ENCODE data around the gene DOCK10. TPM values are rescaled to one million over a fixed set of nuclear protein-coding genes. Genes with fewer than 3 reads are reported as not detected.

Gene DOCK10
- total RNA-seq, 1 experiment from 2014 or later, result 2.9 TPM

DNA sequence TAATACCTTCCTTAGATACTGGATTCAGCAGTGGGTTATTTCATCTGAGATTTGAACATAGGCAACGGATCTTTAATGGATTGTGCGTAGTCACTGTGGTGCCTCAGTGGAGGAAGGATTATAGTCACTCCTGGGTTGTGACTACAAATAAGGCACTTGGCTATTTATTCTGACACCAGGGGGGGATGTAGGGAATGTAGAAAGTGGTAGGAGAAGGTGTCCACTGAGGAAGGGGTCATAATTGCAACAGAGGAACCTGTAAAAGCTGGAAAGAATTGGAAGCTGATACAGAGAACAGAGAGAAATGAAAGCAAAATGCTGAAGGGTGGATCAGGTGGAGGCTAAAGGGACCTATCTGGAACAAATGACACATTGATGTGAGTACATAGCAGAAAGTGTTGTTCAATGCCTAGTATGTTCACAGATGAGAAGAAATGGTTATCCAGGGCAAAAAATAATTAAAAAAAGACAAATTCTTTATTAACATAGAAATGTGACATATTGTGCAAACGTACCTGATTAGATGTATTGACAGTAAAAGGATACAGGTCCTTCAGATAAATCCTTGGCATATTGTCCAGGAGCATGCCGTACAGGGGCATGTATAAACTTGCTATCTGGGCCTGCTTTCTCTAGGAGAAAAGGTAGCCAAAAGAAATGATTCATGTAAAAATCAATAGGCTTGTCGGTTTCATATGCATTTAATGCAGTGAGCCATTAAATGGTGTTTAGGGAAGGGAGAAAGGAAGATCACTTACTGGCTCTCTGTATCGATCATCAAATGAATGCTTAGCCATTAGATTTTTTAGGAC is 234.9 kb downstream of the DOCK10 start (continued):
- TF ChIP-seq, protein P1, sequence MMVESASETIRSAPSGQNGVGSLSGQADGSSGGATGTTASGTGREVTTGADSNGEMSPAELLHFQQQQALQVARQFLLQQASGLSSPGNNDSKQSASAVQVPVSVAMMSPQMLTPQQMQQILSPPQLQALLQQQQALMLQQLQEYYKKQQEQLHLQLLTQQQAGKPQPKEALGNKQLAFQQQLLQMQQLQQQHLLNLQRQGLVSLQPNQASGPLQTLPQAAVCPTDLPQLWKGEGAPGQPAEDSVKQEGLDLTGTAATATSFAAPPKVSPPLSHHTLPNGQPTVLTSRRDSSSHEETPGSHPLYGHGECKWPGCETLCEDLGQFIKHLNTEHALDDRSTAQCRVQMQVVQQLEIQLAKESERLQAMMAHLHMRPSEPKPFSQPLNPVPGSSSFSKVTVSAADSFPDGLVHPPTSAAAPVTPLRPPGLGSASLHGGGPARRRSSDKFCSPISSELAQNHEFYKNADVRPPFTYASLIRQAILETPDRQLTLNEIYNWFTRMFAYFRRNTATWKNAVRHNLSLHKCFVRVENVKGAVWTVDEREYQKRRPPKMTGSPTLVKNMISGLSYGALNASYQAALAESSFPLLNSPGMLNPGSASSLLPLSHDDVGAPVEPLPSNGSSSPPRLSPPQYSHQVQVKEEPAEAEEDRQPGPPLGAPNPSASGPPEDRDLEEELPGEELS (CRISPR knock-in tag; IDR thresholded peaks at IDR 0.05), result no peak

- ATAC-seq (no peak), DNase-seq (ENCODE audit: low spot score) (no peak)
- ChIA-PET POLR2A (no interaction called here), CTCF (interaction anchor here (0.6 kb wide), 1 partner anchor 154 kb away, joined by 4 read pairs; no protein-coding TSS in a partner anchor)
- Mint-ChIP-seq H3K36me3 (no peaks in the 10 kb centered on the region), H3K9me3 (no peaks in the 10 kb centered on the region), H3K4me3 (no peak overlapping the region), H3K27ac (no peak overlapping the region), H3K27me3 (ENCODE audit: low read depth) (no peaks in the 10 kb centered on the region), H3K4me1 (peaks cover 6% of the 10 kb centered on the region; the same call in 1 of the 2 replicates)
- TF ChIP-seq IRF2 (CRISPR knock-in tag; IDR thresholded peaks at IDR 0.05; ENCODE audit: borderline replicate concordance, low read depth), result no peak
- TF ChIP-seq, protein P2, sequence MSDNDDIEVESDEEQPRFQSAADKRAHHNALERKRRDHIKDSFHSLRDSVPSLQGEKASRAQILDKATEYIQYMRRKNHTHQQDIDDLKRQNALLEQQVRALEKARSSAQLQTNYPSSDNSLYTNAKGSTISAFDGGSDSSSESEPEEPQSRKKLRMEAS (CRISPR knock-in tag; IDR thresholded peaks at IDR 0.05), result no peak
- no peak for TF ChIP-seq CBFB (CRISPR knock-in tag; IDR thresholded peaks at IDR 0.05; ENCODE audit: low read depth)
- TF ChIP-seq JAZF1 (CRISPR knock-in tag; IDR thresholded peaks at IDR 0.05), result no peak
- no peak for TF ChIP-seq ZNF232 (CRISPR knock-in tag; IDR thresholded peaks at IDR 0.05)
- TF ChIP-seq E2F5 (CRISPR knock-in tag; IDR thresholded peaks at IDR 0.05), result no peak
- TF ChIP-seq ZNF121 (CRISPR knock-in tag; IDR thresholded peaks at IDR 0.05), result no peak
- TF ChIP-seq, protein P3, sequence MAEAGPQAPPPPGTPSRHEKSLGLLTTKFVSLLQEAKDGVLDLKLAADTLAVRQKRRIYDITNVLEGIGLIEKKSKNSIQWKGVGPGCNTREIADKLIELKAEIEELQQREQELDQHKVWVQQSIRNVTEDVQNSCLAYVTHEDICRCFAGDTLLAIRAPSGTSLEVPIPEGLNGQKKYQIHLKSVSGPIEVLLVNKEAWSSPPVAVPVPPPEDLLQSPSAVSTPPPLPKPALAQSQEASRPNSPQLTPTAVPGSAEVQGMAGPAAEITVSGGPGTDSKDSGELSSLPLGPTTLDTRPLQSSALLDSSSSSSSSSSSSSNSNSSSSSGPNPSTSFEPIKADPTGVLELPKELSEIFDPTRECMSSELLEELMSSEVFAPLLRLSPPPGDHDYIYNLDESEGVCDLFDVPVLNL (CRISPR knock-in tag; IDR thresholded peaks at IDR 0.05; ENCODE audit: borderline replicate concordance, low read depth), result no peak
- no peak for TF ChIP-seq ZNF425 (CRISPR knock-in tag; conservative IDR thresholded peaks at IDR 0.05)
- no peak for TF ChIP-seq TEAD4 (CRISPR knock-in tag; IDR thresholded peaks at IDR 0.05)
- no peak for TF ChIP-seq MLX (CRISPR knock-in tag; IDR thresholded peaks at IDR 0.05)
- TF ChIP-seq PRDM15 (CRISPR knock-in tag; IDR thresholded peaks at IDR 0.05), result no peak
- no peak for TF ChIP-seq FOXK1 (CRISPR knock-in tag; IDR thresholded peaks at IDR 0.05)
- TF ChIP-seq TCF7 (CRISPR knock-in tag; IDR thresholded peaks at IDR 0.05; ENCODE audit: low read depth), result no peak
- no peak for TF ChIP-seq AFF4 (CRISPR knock-in tag; IDR thresholded peaks at IDR 0.05; ENCODE audit: borderline replicate concordance)
- no peak for TF ChIP-seq SMAD4 (CRISPR knock-in tag; IDR thresholded peaks at IDR 0.05)
These were observed 238.3 kb downstream of the DOCK10 start for GRCh38 chr2:224803930-224804329.
